IMR-90 (cell line): ENCODE results near the gene CNIH2. TPM values are rescaled to one million over a fixed set of nuclear protein-coding genes. Genes with fewer than 3 reads are reported as not detected.
A peak's percentile ranks its signal among the peaks of the same experiment; 100 is the strongest.

Experiments
- ATAC-seq: fragments of 200-7000 bp; cut with Tn5 transposase; 2 replicates; pipeline ENCODE4 v1.9.1; 2020; ENCODE audit warnings: low read depth, mild to moderate bottlenecking, moderate library complexity
- BruUV-seq: library from RNA; stranded (reverse); fragments of 400-500 nt; replicated peaks from 2 replicates; lab custom pipeline; 2021; lab: Mats Ljungman, UMichigan
- CTCF ChIA-PET: fragments of 300-600 bp; formaldehyde crosslinking; extraction: SDS; loops from one replicate; lab custom pipeline; 2021; ENCODE audit warnings: antibody characterized with exemption; lab: Yijun Ruan, JAX
- POLR2A ChIA-PET: fragments of 300-600 bp; sonication (Branson Sonifier 250); formaldehyde crosslinking; loops from one replicate; lab custom pipeline; 2022; ENCODE audit warnings: antibody characterized with exemption; ENCODE audit not compliant: unreplicated experiment; lab: Charles Lee
- DNase-seq: peaks from one replicate; pipeline ENCODE4 v3.0.0; 2013
- H2AFZ ChIP-seq: replicated peaks from 2 replicates; pipeline ENCODE3; 2013; ENCODE audit warnings: low read length, mild to moderate bottlenecking; ENCODE audit not compliant: poor library complexity
- H2AK5ac ChIP-seq: 2 replicates; pipeline ENCODE4 v1.6.1; 2013; ENCODE audit warnings: low read depth, low read length, inconsistent platforms
- H2AK9ac ChIP-seq: replicated peaks from 2 replicates; pipeline ENCODE3; 2013; ENCODE audit warnings: mild to moderate bottlenecking, low read depth, low read length, moderate library complexity; ENCODE audit not compliant: poor library complexity
- H2BK120ac ChIP-seq: 2 replicates; pipeline ENCODE4 v1.6.1; 2013; ENCODE audit warnings: low read depth, low read length, inconsistent platforms
- H2BK15ac ChIP-seq: 3 replicates; pipeline ENCODE4 v1.6.1; 2013; ENCODE audit warnings: low read depth, low read length, inconsistent platforms
- H2BK20ac ChIP-seq: 2 replicates; pipeline ENCODE4 v1.6.1; 2013; ENCODE audit warnings: low read depth, mild to moderate bottlenecking, inconsistent platforms, low read length, moderate library complexity
- H2BK5ac ChIP-seq: 2 replicates; pipeline ENCODE4 v1.6.1; 2013; ENCODE audit warnings: mild to moderate bottlenecking, low read depth, low read length, inconsistent platforms; ENCODE audit not compliant: poor library complexity, severe bottlenecking
- H3K14ac ChIP-seq: replicated peaks from 2 replicates; pipeline ENCODE4 v1.6.1; 2013; ENCODE audit warnings: low read depth, low read length, inconsistent platforms
- H3K18ac ChIP-seq: 2 replicates; pipeline ENCODE4 v1.6.1; 2013; ENCODE audit warnings: low read depth, low read length, control low read depth
- H3K23ac ChIP-seq: 2 replicates; pipeline ENCODE4 v1.6.1; 2013; ENCODE audit warnings: low read depth, low read length, inconsistent platforms
- H3K27ac ChIP-seq: 2 replicates; pipeline ENCODE4 v1.5.1; 2013; ENCODE audit warnings: mild to moderate bottlenecking, control low read depth, low read length; ENCODE audit not compliant: insufficient read depth
- H3K27me3 ChIP-seq: 2 replicates; pipeline ENCODE4 v1.6.1; 2013; ENCODE audit warnings: low read length; ENCODE audit not compliant: control insufficient read depth, insufficient read depth
- H3K36me3 ChIP-seq: 2 replicates; pipeline ENCODE4 v1.6.1; 2013; ENCODE audit warnings: low read length, mixed read lengths; ENCODE audit not compliant: control insufficient read depth, insufficient read depth
- H3K4ac ChIP-seq: 2 replicates; pipeline ENCODE4 v1.6.1; 2013; ENCODE audit warnings: low read depth, low read length, inconsistent platforms
- H3K4me1 ChIP-seq: 2 replicates; pipeline ENCODE4 v1.6.1; 2013; ENCODE audit warnings: low read length, mixed read lengths; ENCODE audit not compliant: control insufficient read depth, insufficient read depth
- H3K4me2 ChIP-seq: 2 replicates; pipeline ENCODE4 v1.6.1; 2013; ENCODE audit warnings: low read depth, mild to moderate bottlenecking, control low read depth, low read length, moderate library complexity
- H3K4me3 ChIP-seq: 2 replicates; pipeline ENCODE4 v1.5.1; 2013; ENCODE audit warnings: low read depth, mild to moderate bottlenecking, control low read depth, low read length, moderate library complexity; ENCODE audit not compliant: insufficient read depth
- H3K56ac ChIP-seq: 2 replicates; pipeline ENCODE4 v1.6.1; 2013; ENCODE audit warnings: low read length, inconsistent platforms; ENCODE audit not compliant: insufficient read depth; ENCODE audit errors: extremely low read depth
- H3K79me1 ChIP-seq, 2 experiments: 2 replicates each; pipeline ENCODE4 v1.6.1; 2013; ENCODE audit warnings: low read length in 2 of 2, inconsistent platforms in 1 of 2, low read depth in 1 of 2
- H3K9ac ChIP-seq: 2 replicates; pipeline ENCODE4 v1.6.1; 2013; ENCODE audit warnings: low read depth, low read length, control low read depth
- H3K9me1 ChIP-seq: 2 replicates; pipeline ENCODE4 v1.6.1; 2013; ENCODE audit warnings: low read length, inconsistent platforms; ENCODE audit not compliant: insufficient read depth
- H3K9me3 ChIP-seq: 2 replicates; pipeline ENCODE4 v1.6.1; 2013; ENCODE audit warnings: low read length; ENCODE audit not compliant: control insufficient read depth, insufficient read depth
- H4K20me1 ChIP-seq: 2 replicates; pipeline ENCODE4 v1.6.1; 2013; ENCODE audit warnings: low read length, inconsistent platforms; ENCODE audit not compliant: insufficient read depth
- H4K5ac ChIP-seq: 2 replicates; pipeline ENCODE4 v1.6.1; 2013; ENCODE audit warnings: mild to moderate bottlenecking, low read depth, low read length, control low read depth
- H4K8ac ChIP-seq, 2 experiments: 2 replicates each; pipeline ENCODE4 v1.6.1; 2013; ENCODE audit warnings: low read depth in 2 of 2, low read length in 2 of 2, control low read depth in 1 of 2, inconsistent platforms in 1 of 2
- H4K91ac ChIP-seq: 2 replicates; pipeline ENCODE4 v1.6.1; 2013; ENCODE audit warnings: low read depth, low read length, inconsistent platforms; ENCODE audit not compliant: insufficient read depth
- CTCF ChIP-seq: conservative IDR thresholded peaks from 2 replicates; pipeline ENCODE4 v1.5.1; 2012; ENCODE audit warnings: mild to moderate bottlenecking, low read depth, low read length, improper control_type of control experiment
- MXI1 ChIP-seq: IDR thresholded peaks from 2 replicates; pipeline ENCODE4 v1.6.1; 2012; ENCODE audit warnings: low read depth, mild to moderate bottlenecking, low read length, moderate library complexity, borderline replicate concordance
- NFE2L2 ChIP-seq: fragments of 150-350 bp; IDR thresholded peaks from 2 replicates; pipeline ENCODE4 v1.6.1; 2016; ENCODE audit warnings: low read depth, mild to moderate bottlenecking, low read length
- POLR2A ChIP-seq: IDR thresholded peaks from 2 replicates; pipeline ENCODE4 v1.6.1; 2012; ENCODE audit warnings: mild to moderate bottlenecking, low read depth, low read length
- WGBS, 2 experiments: methylation state at CpG; one replicate each; pipeline versions ENCODE4 v1.1.5 to v1.1.7; 2013; ENCODE audit warnings: missing lambda C conversion rate in 2 of 2; ENCODE audit not compliant: insufficient read length in 1 of 2; ENCODE audit errors: extremely low coverage in 2 of 2; 5-methylcytosine and 5-hydroxymethylcytosine counted together
- dilution Hi-C: fragments of 300-500 bp; cut with HindIII; formaldehyde crosslinking; loops from one replicate; pipeline ENCODE4 v1.14.3; 2018; ENCODE audit warnings: low sequenced_read_pairs; ENCODE audit not compliant: unreplicated experiment
- in situ Hi-C: fragments of 300-500 bp; cut with MboI; formaldehyde crosslinking; loops from 3 replicates; pipeline ENCODE4 v1.14.3; 2019; ENCODE audit warnings: low sequenced_read_pairs, inconsistent platforms, mixed read lengths
- intact Hi-C: fragments of 100-400 bp; cut with micrococcal nuclease; formaldehyde crosslinking; loops from 2 replicates; pipeline ENCODE4 v1.10.0; 2022
- polyA plus RNA-seq, 3 experiments: library from polyadenylated mRNA; depleted of rRNA; stranded (reverse); fragments of >200 nt; gene quantifications; 2 replicates each; pipeline ENCODE4 v1.2.3, GENCODE V29; 2012; ENCODE audit warnings: low replicate concordance in 1 of 3
- total RNA-seq: library from RNA; depleted of rRNA; stranded (reverse); fragments of >200 nt; gene quantifications from 2 replicates; pipeline ENCODE4 v1.2.3, GENCODE V29; 2012

CNIH2 gene
- total and polyA plus RNA-seq, 2 of the 4 experiments (the other 2 are of a cell fraction), result 0.54 to 3.4 TPM

GRCh38 chr11:66268952-66269905 lies 8.7 kb upstream of the CNIH2 start:
- Histone ChIP-seq H2BK15ac (peak overlapping the region; percentile 43; the same call in 1 of the 3 replicates), H3K14ac (peak overlapping the region; percentile 92), H4K8ac (peak overlapping the region; percentile 59 to 98), H3K4me3 (peak overlapping the region; percentile 63), H2AK9ac (peak overlapping the region; percentile 99), H3K79me1 (peaks cover 10 to 55% of the 10 kb centered on the region in 2 experiments), H2AFZ (peak overlapping the region; percentile 95), H3K36me3 (peaks cover 40% of the 10 kb centered on the region), H3K4ac (peak overlapping the region; percentile 92), H3K23ac (peak overlapping the region; percentile 79), H3K4me1 (peaks cover 4% of the 10 kb centered on the region; the same call in 1 of the 2 replicates), H2BK20ac (no peak overlapping the region), H3K9me1 (peaks cover 2% of the 10 kb centered on the region; the same call in 1 of the 2 replicates), H2BK5ac (peak overlapping the region; percentile 97), H3K27ac (peak overlapping the region; percentile 94), H4K5ac (peak overlapping the region; percentile 81), H4K20me1 (peaks cover 34% of the 10 kb centered on the region; the same call in 1 of the 2 replicates), H2BK120ac (peak overlapping the region; percentile 40), H4K91ac (peak overlapping the region; percentile 87), H2AK5ac (peak overlapping the region; percentile 94), H3K9ac (peak overlapping the region; percentile 86), H3K18ac (peak overlapping the region; percentile 56), H3K56ac (peak overlapping the region; percentile 91), H3K9me3 (no peaks in the 10 kb centered on the region), H3K27me3 (no peaks in the 10 kb centered on the region), H3K4me2 (peak overlapping the region; percentile 90)
- no peak for TF ChIP-seq POLR2A
- 0 out of 2 replicates have a peak, but pooled peaks have one; percentile 42 for TF ChIP-seq MXI1
- TF ChIP-seq NFE2L2, result no peak
- TF ChIP-seq CTCF, result peak; percentile 40
- CTCF ChIA-PET, result no interaction called here
- POLR2A ChIA-PET, result no interaction called here
- BruUV-seq, result TSS peak; percentile 56
- intact Hi-C loops, result no loop called here
- in situ Hi-C loops, result no loop called here
- dilution Hi-C loops, result no loop called here
- ATAC-seq, result peak; percentile 2; the same call in 1 of the 2 replicates
- WGBS, 2 experiments, result 0% methylated on average over 13 of the region's 32 CpGs; no CpG with 5 or more reads in 1 of the 2 experiments
- peak; percentile 48 for DNase-seq
